Mammary epithelial cell (primary cell): ENCODE measurements around the gene ZP1.

Source experiments
- EZH2 ChIP-seq: IDR thresholded peaks from 2 replicates; pipeline ENCODE4 v1.6.1; 2012; ENCODE audit warnings: low read length, inconsistent platforms, borderline replicate concordance
- TF ChIP-seq, protein P1 (sequence below), 2 donors: IDR thresholded peaks in 1 of 2; conservative IDR thresholded peaks in 1 of 2; 2 replicates each; pipeline ENCODE4 v1.5.1; 2011 to 2012; ENCODE audit warnings: inconsistent platforms in 2 of 2, low read length in 2 of 2, mild to moderate bottlenecking in 2 of 2, control low read depth in 1 of 2, low read depth in 1 of 2; ENCODE audit not compliant: insufficient read depth in 1 of 2; ENCODE audit errors: extremely low read depth in 1 of 2

DNA sequence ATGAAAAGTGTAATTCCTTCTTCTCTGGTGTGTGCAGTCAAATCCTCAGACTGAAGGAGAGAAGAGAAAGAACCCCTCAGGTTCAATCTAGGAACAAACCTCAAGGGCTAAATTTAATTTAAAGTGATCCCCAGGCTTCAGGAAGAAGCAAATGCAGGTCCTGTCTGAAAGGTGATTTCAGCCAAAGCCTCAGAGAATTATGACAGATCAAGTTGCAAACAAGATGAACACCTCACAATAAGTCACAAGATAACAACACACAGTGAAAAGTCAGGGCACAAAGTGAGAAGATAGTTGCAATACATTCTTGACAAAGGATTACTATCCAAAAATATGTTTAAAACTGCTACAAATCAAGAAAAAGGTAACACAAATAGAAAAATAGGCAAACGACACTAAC is 11.8 kb downstream of the ZP1 start:
- TF ChIP-seq, protein P1, sequence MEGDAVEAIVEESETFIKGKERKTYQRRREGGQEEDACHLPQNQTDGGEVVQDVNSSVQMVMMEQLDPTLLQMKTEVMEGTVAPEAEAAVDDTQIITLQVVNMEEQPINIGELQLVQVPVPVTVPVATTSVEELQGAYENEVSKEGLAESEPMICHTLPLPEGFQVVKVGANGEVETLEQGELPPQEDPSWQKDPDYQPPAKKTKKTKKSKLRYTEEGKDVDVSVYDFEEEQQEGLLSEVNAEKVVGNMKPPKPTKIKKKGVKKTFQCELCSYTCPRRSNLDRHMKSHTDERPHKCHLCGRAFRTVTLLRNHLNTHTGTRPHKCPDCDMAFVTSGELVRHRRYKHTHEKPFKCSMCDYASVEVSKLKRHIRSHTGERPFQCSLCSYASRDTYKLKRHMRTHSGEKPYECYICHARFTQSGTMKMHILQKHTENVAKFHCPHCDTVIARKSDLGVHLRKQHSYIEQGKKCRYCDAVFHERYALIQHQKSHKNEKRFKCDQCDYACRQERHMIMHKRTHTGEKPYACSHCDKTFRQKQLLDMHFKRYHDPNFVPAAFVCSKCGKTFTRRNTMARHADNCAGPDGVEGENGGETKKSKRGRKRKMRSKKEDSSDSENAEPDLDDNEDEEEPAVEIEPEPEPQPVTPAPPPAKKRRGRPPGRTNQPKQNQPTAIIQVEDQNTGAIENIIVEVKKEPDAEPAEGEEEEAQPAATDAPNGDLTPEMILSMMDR (conservative IDR thresholded peaks at IDR 0.05 in 1 of 2, IDR thresholded peaks at IDR 0.05 in 1 of 2; ENCODE audit: extremely low read depth in 1 of 2, insufficient read depth in 1 of 2, low read depth in 1 of 2, low read length in 2 of 2), result no peak
- no peak for TF ChIP-seq EZH2
